ENCODE measurements around the gene FCRL5. TPM values are rescaled to one million over a fixed set of nuclear protein-coding genes. Genes with fewer than 3 reads are reported as not detected.

The FCRL5 gene
- total and polyA plus RNA-seq, 2 donors from 2014 or later, result 10.3 TPM; not detected in 1

DNA sequence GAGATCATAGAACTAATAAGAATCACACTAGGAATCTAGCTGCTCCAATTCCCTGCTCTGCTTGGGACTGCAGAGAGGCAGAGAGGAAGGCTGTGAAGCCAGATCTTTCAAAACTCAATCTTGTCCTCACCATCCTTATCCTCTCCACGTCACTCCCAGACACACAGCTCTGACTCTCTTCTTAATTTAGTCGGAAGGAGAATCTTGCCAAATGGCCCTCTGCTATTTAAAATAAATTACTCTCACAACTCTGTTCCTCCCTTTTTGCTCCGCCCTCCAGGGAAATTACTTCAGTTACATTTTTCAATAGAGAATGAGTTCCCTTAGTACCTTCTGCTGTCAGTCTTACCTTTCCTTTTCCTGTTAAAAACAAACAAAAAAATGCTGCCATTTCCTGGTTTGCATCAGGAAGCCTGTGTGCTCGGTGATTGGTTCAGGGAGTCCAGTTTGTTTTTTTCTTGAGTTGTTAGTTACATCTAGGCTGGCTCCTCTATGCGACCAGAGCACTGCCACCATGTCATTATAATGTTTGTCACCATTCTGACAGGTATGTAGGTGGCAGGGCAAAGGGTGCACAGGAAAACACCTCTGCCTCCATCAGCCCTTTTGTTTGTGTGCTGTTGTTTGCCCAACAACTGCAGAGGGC lies 80.1 kb downstream of the FCRL5 start:
- Histone ChIP-seq H3K27me3 (ENCODE audit: control insufficient read depth, insufficient read depth, low read length) (no peaks in the 10 kb centered on the region), H3K36me3 (ENCODE audit: control insufficient read depth in 2 of 3, insufficient read depth in 3 of 3, low read length in 3 of 3) (no peaks in the 10 kb centered on the region), H3K9me3 (ENCODE audit: control insufficient read depth in 2 of 3, insufficient read depth in 1 of 3, low read length in 3 of 3) (peaks cover 0 to 9% (median 0%) of the 10 kb centered on the region in 3 donors), H3K27ac (ENCODE audit: low read depth in 2 of 2, low read length in 2 of 2) (no peak overlapping the region), H3K9ac (ENCODE audit: low read length in 3 of 3) (no peak overlapping the region), H3K4me1 (ENCODE audit: control insufficient read depth in 2 of 3, insufficient read depth in 2 of 3, low read depth in 1 of 3, low read length in 3 of 3) (no peaks in the 10 kb centered on the region), H3K4me3 (ENCODE audit: low read length in 3 of 3) (no peak overlapping the region)
- FAIRE-seq (no peak), DNase-seq (no peak)
- intact Hi-C loops (cut with DNase I), result no loop called here
- TF ChIP-seq, protein P1, sequence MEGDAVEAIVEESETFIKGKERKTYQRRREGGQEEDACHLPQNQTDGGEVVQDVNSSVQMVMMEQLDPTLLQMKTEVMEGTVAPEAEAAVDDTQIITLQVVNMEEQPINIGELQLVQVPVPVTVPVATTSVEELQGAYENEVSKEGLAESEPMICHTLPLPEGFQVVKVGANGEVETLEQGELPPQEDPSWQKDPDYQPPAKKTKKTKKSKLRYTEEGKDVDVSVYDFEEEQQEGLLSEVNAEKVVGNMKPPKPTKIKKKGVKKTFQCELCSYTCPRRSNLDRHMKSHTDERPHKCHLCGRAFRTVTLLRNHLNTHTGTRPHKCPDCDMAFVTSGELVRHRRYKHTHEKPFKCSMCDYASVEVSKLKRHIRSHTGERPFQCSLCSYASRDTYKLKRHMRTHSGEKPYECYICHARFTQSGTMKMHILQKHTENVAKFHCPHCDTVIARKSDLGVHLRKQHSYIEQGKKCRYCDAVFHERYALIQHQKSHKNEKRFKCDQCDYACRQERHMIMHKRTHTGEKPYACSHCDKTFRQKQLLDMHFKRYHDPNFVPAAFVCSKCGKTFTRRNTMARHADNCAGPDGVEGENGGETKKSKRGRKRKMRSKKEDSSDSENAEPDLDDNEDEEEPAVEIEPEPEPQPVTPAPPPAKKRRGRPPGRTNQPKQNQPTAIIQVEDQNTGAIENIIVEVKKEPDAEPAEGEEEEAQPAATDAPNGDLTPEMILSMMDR (IDR thresholded peaks at IDR 0.05; ENCODE audit: borderline replicate concordance, extremely low read depth, insufficient read depth), result no peak

GRCh38 chr1:157471531-157471930 lies 80.8 kb downstream of the FCRL5 start:
- Histone ChIP-seq H3K4me3 (ENCODE audit: low read length in 3 of 3) (no peak overlapping the region), H3K27me3 (ENCODE audit: control insufficient read depth, insufficient read depth, low read length) (no peaks in the 10 kb centered on the region), H3K9ac (ENCODE audit: low read length in 3 of 3) (no peak overlapping the region), H3K36me3 (ENCODE audit: control insufficient read depth in 2 of 3, insufficient read depth in 3 of 3, low read length in 3 of 3) (no peaks in the 10 kb centered on the region), H3K9me3 (ENCODE audit: control insufficient read depth in 2 of 3, insufficient read depth in 1 of 3, low read length in 3 of 3) (peaks cover 0 to 6% (median 0%) of the 10 kb centered on the region in 3 donors), H3K27ac (ENCODE audit: low read depth in 2 of 2, low read length in 2 of 2) (no peak overlapping the region), H3K4me1 (ENCODE audit: control insufficient read depth in 2 of 3, insufficient read depth in 2 of 3, low read depth in 1 of 3, low read length in 3 of 3) (no peaks in the 10 kb centered on the region)
- no peak for DNase-seq
- intact Hi-C loops (cut with DNase I), result no loop called here
- TF ChIP-seq, protein P1 (IDR thresholded peaks at IDR 0.05; ENCODE audit: borderline replicate concordance, extremely low read depth, insufficient read depth), result no peak
- no peak for FAIRE-seq

GRCh38 chr1:157469752-157470675 lies 82.3 kb downstream of the FCRL5 start:
- H3K36me3 ChIP-seq (ENCODE audit: control insufficient read depth in 2 of 3, insufficient read depth in 3 of 3, low read length in 3 of 3), result no peaks in the 10 kb centered on the region
- no peak overlapping the region for H3K4me3 ChIP-seq (ENCODE audit: low read length in 3 of 3)
- no peak for DNase-seq
- TF ChIP-seq, protein P1 (IDR thresholded peaks at IDR 0.05; ENCODE audit: borderline replicate concordance, extremely low read depth, insufficient read depth), result no peak
- no peak for FAIRE-seq
- H3K4me1 ChIP-seq (ENCODE audit: control insufficient read depth in 2 of 3, insufficient read depth in 2 of 3, low read depth in 1 of 3, low read length in 3 of 3), result no peaks in the 10 kb centered on the region
- H3K9ac ChIP-seq (ENCODE audit: low read length in 3 of 3), result no peak overlapping the region
- intact Hi-C loops (cut with DNase I), result no loop called here
- no peaks in the 10 kb centered on the region for H3K27me3 ChIP-seq (ENCODE audit: control insufficient read depth, insufficient read depth, low read length)
- H3K27ac ChIP-seq (ENCODE audit: low read depth in 2 of 2, low read length in 2 of 2), result no peak overlapping the region
- no peaks in the 10 kb centered on the region for H3K9me3 ChIP-seq (ENCODE audit: control insufficient read depth in 2 of 3, insufficient read depth in 1 of 3, low read length in 3 of 3)
